HCT116 (cell line): ENCODE data around the gene PARP12. TPM values are rescaled to one million over a fixed set of nuclear protein-coding genes. Genes with fewer than 3 reads are reported as not detected.

Experiments used
- ATAC-seq: fragments of 200-7000 bp; cut with Tn5 transposase; 2 replicates; pipeline ENCODE4 v1.9.1; 2020; ENCODE audit warnings: mild to moderate bottlenecking, moderate library complexity
- BruUV-seq: library from RNA; stranded (reverse); fragments of 400-500 nt; replicated peaks from 2 replicates; lab custom pipeline; 2021; lab: Mats Ljungman, UMichigan
- CTCF ChIA-PET: fragments of 300-600 bp; sonication (Branson Sonifier 250); formaldehyde crosslinking; loops from one replicate; lab custom pipeline; 2021; ENCODE audit warnings: antibody characterized with exemption; lab: Charles Lee
- POLR2A ChIA-PET: fragments of 300-600, 350-600 bp; sonication (Branson Sonifier 250); formaldehyde crosslinking; loops from one replicate; lab custom pipeline; 2021; ENCODE audit warnings: antibody characterized with exemption; lab: Charles Lee
- RAD21 ChIA-PET, 2 experiments: fragments of 300-600 bp; sonication (Branson Sonifier 250); formaldehyde crosslinking; loops; one replicate each; lab custom pipeline; 2023; ENCODE audit warnings: low total read pairs in 2 of 2; ENCODE audit not compliant: uncharacterized antibody in 2 of 2, unreplicated experiment in 2 of 2, low non-redundant PET in 1 of 2; lab: Charles Lee
- DNase-seq: peaks from one replicate; pipeline ENCODE4 v3.0.0-alpha.2; 2010; ENCODE audit warnings: low read depth, low spot score
- H2AFZ ChIP-seq: fragments of 200-600 bp; shearing (Covaris generic), sonication (generic); 2 replicates; pipeline ENCODE4 v1.6.1; 2017; ENCODE audit warnings: low read depth, mixed run types, mixed read lengths, antibody characterized with exemption, low read length; ENCODE audit not compliant: poor library complexity, severe bottlenecking
- H3K27ac ChIP-seq: 2 replicates; pipeline ENCODE4 v1.5.1; 2012; ENCODE audit warnings: low read depth, low read length
- H3K27me3 ChIP-seq: fragments of 200-600 bp; sonication (generic); 2 replicates; pipeline ENCODE4 v1.6.1; 2016; ENCODE audit warnings: mixed run types, low read length, mixed read lengths; ENCODE audit not compliant: insufficient read depth
- H3K36me3 ChIP-seq, 2 experiments: fragments of 200-500 bp in 1 of 2; fragments of 200-600 bp in 1 of 2; sonication (Bioruptor generic) in 1 of 2; sonication (generic) in 1 of 2; 2 replicates each; pipeline versions ENCODE4 v1.5.1 to v1.6.1; 2014 to 2016; ENCODE audit warnings: low read length in 2 of 2, inconsistent platforms in 1 of 2, mixed read lengths in 1 of 2, mixed run types in 1 of 2; ENCODE audit not compliant: insufficient read depth in 2 of 2, control insufficient read depth in 1 of 2
- H3K4me1 ChIP-seq, 2 experiments: fragments of 200-600 bp in 1 of 2; sonication (generic) in 1 of 2; 2 replicates each; pipeline versions ENCODE4 v1.5.1 to v1.6.1; 2012 to 2017; ENCODE audit warnings: low read length in 2 of 2, inconsistent platforms in 1 of 2, mild to moderate bottlenecking in 1 of 2, mixed read lengths in 1 of 2, mixed run types in 1 of 2, moderate library complexity in 1 of 2; ENCODE audit not compliant: insufficient read depth in 2 of 2, control insufficient read depth in 1 of 2
- H3K4me2 ChIP-seq: fragments of 200-600 bp; sonication (generic); 2 replicates; pipeline ENCODE4 v1.6.1; 2017; ENCODE audit warnings: mixed run types, low read length, mixed read lengths
- H3K4me3 ChIP-seq, 2 experiments: fragments of 200-600 bp in 1 of 2; sonication (generic) in 1 of 2; replicated peaks in 1 of 2; 2 replicates each; pipeline ENCODE4 v1.5.1; 2011 to 2016; ENCODE audit warnings: low read length in 2 of 2, control low read depth in 1 of 2, low read depth in 1 of 2, mild to moderate bottlenecking in 1 of 2, mixed read lengths in 1 of 2, mixed run types in 1 of 2
- H3K79me2 ChIP-seq: fragments of 200-600 bp; sonication (generic); 2 replicates; pipeline ENCODE4 v1.6.1; 2017; ENCODE audit warnings: mild to moderate bottlenecking, mixed run types, low read length, moderate library complexity, mixed read lengths; ENCODE audit not compliant: insufficient read depth
- H3K9ac ChIP-seq: fragments of 200-600 bp; sonication (generic); 2 replicates; pipeline ENCODE4 v1.6.1; 2016; ENCODE audit warnings: low read length, mixed read lengths
- H3K9me2 ChIP-seq: fragments of 200-600 bp; sonication (generic), shearing (Covaris generic); 2 replicates; pipeline ENCODE4 v1.6.1; 2017; ENCODE audit warnings: mixed run types, mild to moderate bottlenecking, moderate library complexity; ENCODE audit not compliant: insufficient read depth
- H3K9me3 ChIP-seq, 2 experiments: fragments of 200-500 bp in 1 of 2; fragments of 200-600 bp in 1 of 2; sonication (Bioruptor generic) in 1 of 2; sonication (generic) in 1 of 2; 2 replicates each; pipeline ENCODE4 v1.6.1; 2014 to 2017; ENCODE audit warnings: low read length in 2 of 2, mixed read lengths in 2 of 2, inconsistent platforms in 1 of 2, low read depth in 1 of 2, mild to moderate bottlenecking in 1 of 2, mixed run types in 1 of 2, moderate library complexity in 1 of 2; ENCODE audit not compliant: control insufficient read depth in 1 of 2, insufficient read depth in 1 of 2
- H4K20me1 ChIP-seq: fragments of 200-600 bp; sonication (generic), shearing (Covaris generic); 2 replicates; pipeline ENCODE4 v1.6.1; 2017; ENCODE audit warnings: mixed run types, mild to moderate bottlenecking, moderate library complexity; ENCODE audit not compliant: insufficient read depth
- CBX3 ChIP-seq: IDR thresholded peaks from 2 replicates; pipeline ENCODE4 v1.6.1; 2012; ENCODE audit warnings: low read depth
- EGR1 ChIP-seq: IDR thresholded peaks from 2 replicates; pipeline ENCODE4 v1.6.1; 2012; ENCODE audit warnings: low read depth
- EZH2phosphoT487 ChIP-seq: fragments of 200-600 bp; IDR thresholded peaks from 2 replicates; pipeline ENCODE4 v1.6.1; 2018; ENCODE audit warnings: antibody characterized with exemption, borderline replicate concordance
- POLR2A ChIP-seq: IDR thresholded peaks from 2 replicates; pipeline ENCODE4 v1.7.0; 2011; ENCODE audit warnings: borderline replicate concordance; ENCODE audit not compliant: insufficient read depth, insufficient read length; ENCODE audit errors: extremely low read depth
- POLR2AphosphoS5 ChIP-seq: IDR thresholded peaks from 2 replicates; pipeline ENCODE4 v1.6.1; 2011; ENCODE audit warnings: mild to moderate bottlenecking, low read depth, low read length, moderate library complexity
- SP1 ChIP-seq: IDR thresholded peaks from 2 replicates; pipeline ENCODE4 v1.6.1; 2012; ENCODE audit warnings: low read depth
- YY1 ChIP-seq: IDR thresholded peaks from 2 replicates; pipeline ENCODE4 v1.6.1; 2011; ENCODE audit warnings: low read length, low read depth, moderate library complexity, mild to moderate bottlenecking; ENCODE audit not compliant: insufficient replicate concordance; ENCODE audit errors: extremely low read depth
- ZBTB33 ChIP-seq: IDR thresholded peaks from 2 replicates; pipeline ENCODE4 v1.6.1; 2011; ENCODE audit warnings: mild to moderate bottlenecking, low read length, moderate library complexity; ENCODE audit not compliant: insufficient replicate concordance; ENCODE audit errors: extremely low read depth
- ZFX ChIP-seq: fragments of 450-650 bp; IDR thresholded peaks from 2 replicates; pipeline ENCODE4 v1.6.1; 2017
- intact Hi-C: fragments of 100-400 bp; cut with micrococcal nuclease; formaldehyde crosslinking; loops from 2 replicates; pipeline ENCODE4 v1.10.0; 2022
- total RNA-seq: library from RNA; stranded (reverse); gene quantifications from one replicate; pipeline ENCODE4 v1.2.1, GENCODE V29; 2021; ENCODE audit not compliant: unreplicated experiment

Gene PARP12
- total RNA-seq, 1 experiment from 2014 or later: 17.7 TPM

- TF ChIP-seq YY1 (no peak), POLR2AphosphoS5 (no peak), SP1 (no peak), ZBTB33 (no peak), CBX3 (no peak), POLR2A (no peak), EZH2phosphoT487 (no peak), ZFX (no peak)
These were observed 68.4 kb downstream of the PARP12 start (continued) for GRCh38 chr7:139994356-139994755.

DNA sequence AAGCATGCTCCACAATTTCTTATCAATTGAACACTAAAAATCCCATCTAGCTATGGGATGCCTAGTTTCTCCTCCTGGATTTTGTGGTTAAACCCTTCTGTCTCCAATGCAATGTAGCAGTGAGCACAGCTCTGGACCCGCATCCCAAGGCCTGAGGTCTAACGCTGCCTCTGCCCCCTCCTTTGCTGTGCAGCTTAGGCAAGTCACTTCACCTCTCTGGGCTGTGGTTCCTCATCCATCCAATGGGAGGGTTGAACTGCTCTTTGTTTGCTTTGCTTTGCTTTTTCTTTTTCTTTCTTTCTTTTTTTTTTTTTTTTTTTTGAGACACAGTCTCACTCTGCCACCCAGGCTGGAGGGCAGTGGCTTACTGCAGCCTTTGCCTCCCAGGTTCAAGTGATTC is 69.2 kb downstream of the PARP12 start:
- TF ChIP-seq CBX3: no peak
- TF ChIP-seq EGR1: no peak
- no peak for TF ChIP-seq POLR2A
- TF ChIP-seq SP1: no peak
- Histone ChIP-seq H4K20me1 (no peaks in the 10 kb centered on the region), H3K9me2 (no peaks in the 10 kb centered on the region), H3K4me1 (peaks cover 0 to 18% of the 10 kb centered on the region in 2 experiments; a peak in 1 of 4 replicates), H3K79me2 (no peaks in the 10 kb centered on the region), H3K4me2 (no peak overlapping the region), H3K9me3 (no peaks in the 10 kb centered on the region), H3K36me3 (no peaks in the 10 kb centered on the region), H2AFZ (no peak overlapping the region), H3K4me3 (no peak overlapping the region), H3K9ac (no peak overlapping the region), H3K27ac (no peak overlapping the region), H3K27me3 (no peaks in the 10 kb centered on the region)
- RAD21 ChIA-PET: interaction anchor here in 1 of 2 experiments (0.7 kb wide), 1 partner anchor 9 kb away, joined by 3 read pairs; no protein-coding TSS in a partner anchor
- no peak for DNase-seq
- CTCF ChIA-PET: interaction anchor here (1.5 to 3.0 kb wide), 2 partner anchors 12 to 375 kb away, joined by 4 to 8 read pairs; no protein-coding TSS in a partner anchor
- intact Hi-C loops: no loop called here
- POLR2A ChIA-PET: no interaction called here
- BruUV-seq: no TSS peak
- ATAC-seq: no peak
